HepG2 (cell line): ENCODE measurements around the gene TTBK1. TPM values are rescaled to one million over a fixed set of nuclear protein-coding genes. Genes with fewer than 3 reads are reported as not detected.

Experiments used
- BORCS8-MEF2B ChIP-seq: sonication (generic); formaldehyde crosslinking; IDR thresholded peaks from 2 replicates; pipeline ENCODE4 v1.8.0; 2022; ENCODE audit warnings: mild to moderate bottlenecking, missing genetic modification reagents
- E2F1 ChIP-seq: sonication (generic); formaldehyde crosslinking; IDR thresholded peaks from 2 replicates; pipeline ENCODE4 v1.5.0; 2020; ENCODE audit warnings: missing genetic modification reagents
- EP300 ChIP-seq, 3 experiments: sonication (generic) in 1 of 3; formaldehyde crosslinking in 1 of 3; IDR thresholded peaks; 2 replicates each; pipeline versions ENCODE4 v1.5.1 to v1.6.1; 2011 to 2020; ENCODE audit warnings: low read depth in 2 of 3, low read length in 2 of 3, borderline replicate concordance in 1 of 3, improper control_type of control experiment in 1 of 3, mild to moderate bottlenecking in 1 of 3, missing genetic modification reagents in 1 of 3, moderate library complexity in 1 of 3
- FOXJ3 ChIP-seq: sonication (generic); formaldehyde crosslinking; IDR thresholded peaks from 2 replicates; pipeline ENCODE4 v1.4.0; 2020; ENCODE audit warnings: missing genetic modification reagents, mild to moderate bottlenecking, borderline replicate concordance
- HOMEZ ChIP-seq: IDR thresholded peaks from 2 replicates; pipeline ENCODE4 v1.6.1; 2016; ENCODE audit warnings: low read depth
- IRF2 ChIP-seq: IDR thresholded peaks from 2 replicates; pipeline ENCODE4 v1.6.1; 2018; ENCODE audit warnings: missing genetic modification reagents, missing compliant biosample characterization
- MTA1 ChIP-seq: sonication (generic); formaldehyde crosslinking; IDR thresholded peaks from 2 replicates; pipeline ENCODE4 v1.4.0; 2020; ENCODE audit warnings: missing genetic modification reagents, mild to moderate bottlenecking, borderline replicate concordance
- NCOA2 ChIP-seq: sonication (generic); formaldehyde crosslinking; IDR thresholded peaks from 2 replicates; pipeline ENCODE4 v1.8.0; 2022; ENCODE audit warnings: inconsistent platforms
- NFIB ChIP-seq: sonication (generic); formaldehyde crosslinking; IDR thresholded peaks from 2 replicates; pipeline ENCODE4 v1.9.0; 2021; ENCODE audit warnings: missing genetic modification reagents, mild to moderate bottlenecking, borderline replicate concordance
- PLSCR1 ChIP-seq: sonication (generic); formaldehyde crosslinking; IDR thresholded peaks from 2 replicates; pipeline ENCODE4 v1.5.0; 2020; ENCODE audit warnings: missing genetic modification reagents, mild to moderate bottlenecking, borderline replicate concordance
- RBM22 ChIP-seq: fragments of 200-400 bp; formaldehyde crosslinking; optimal IDR thresholded peaks from 2 replicates; pipeline ENCODE3; 2017; ENCODE audit warnings: mild to moderate bottlenecking, low read length, moderate library complexity
- SATB2 ChIP-seq: sonication (generic); formaldehyde crosslinking; IDR thresholded peaks from 2 replicates; pipeline ENCODE4 v1.5.0; 2020; ENCODE audit warnings: missing genetic modification reagents
- ZFP91 ChIP-seq: sonication (generic); formaldehyde crosslinking; IDR thresholded peaks from 2 replicates; pipeline ENCODE4 v1.9.0; 2022; ENCODE audit warnings: missing genetic modification reagents, mild to moderate bottlenecking, borderline replicate concordance
- ZNF687 ChIP-seq: sonication (generic); formaldehyde crosslinking; IDR thresholded peaks from 2 replicates; pipeline ENCODE4 v1.5.1; 2020; ENCODE audit warnings: mild to moderate bottlenecking, missing genetic modification reagents, moderate library complexity
- ZNF746 ChIP-seq: sonication (generic); formaldehyde crosslinking; IDR thresholded peaks from 2 replicates; pipeline ENCODE4 v1.8.0; 2022; ENCODE audit warnings: mild to moderate bottlenecking, missing genetic modification reagents
- ZNF776 ChIP-seq: sonication (generic); formaldehyde crosslinking; IDR thresholded peaks from 2 replicates; pipeline ENCODE4 v1.4.0; 2020; ENCODE audit warnings: mild to moderate bottlenecking, missing genetic modification reagents
- ZNF784 ChIP-seq: sonication (generic); formaldehyde crosslinking; IDR thresholded peaks from 2 replicates; pipeline ENCODE4 v1.5.1; 2020; ENCODE audit warnings: missing genetic modification reagents, mild to moderate bottlenecking, borderline replicate concordance
- polyA plus RNA-seq, 8 experiments: library from polyadenylated mRNA; depleted of rRNA in 3 of 8; stranded (reverse) in 7 of 8; unstranded in 1 of 8; fragments of >200 nt; fragmentation: Illumina TruSeq in 4 of 8; extraction: Trizol in 4 of 8; gene quantifications; 2 replicates each; pipeline versions ENCODE4 v1.2.1 to v1.2.3, GENCODE V29; 2011 to 2016; ENCODE audit warnings: low read depth in 4 of 8, missing spikeins in 1 of 8, mixed read lengths in 1 of 8; ENCODE audit not compliant: insufficient read depth in 1 of 8
- total RNA-seq, 5 experiments: library from RNA; depleted of rRNA; stranded (reverse); fragments of >200 nt; fragmentation: Illumina TruSeq; extraction: Trizol; gene quantifications; 2 replicates each; pipeline ENCODE4 v1.2.3, GENCODE V29; 2016; ENCODE audit warnings: low read depth in 1 of 5

Gene TTBK1
- total and polyA plus RNA-seq, 2 of the 13 experiments (the other 11 are each of a cell fraction or from before 2014, with no cell fraction given), result 0.24 to 0.33 TPM

DNA sequence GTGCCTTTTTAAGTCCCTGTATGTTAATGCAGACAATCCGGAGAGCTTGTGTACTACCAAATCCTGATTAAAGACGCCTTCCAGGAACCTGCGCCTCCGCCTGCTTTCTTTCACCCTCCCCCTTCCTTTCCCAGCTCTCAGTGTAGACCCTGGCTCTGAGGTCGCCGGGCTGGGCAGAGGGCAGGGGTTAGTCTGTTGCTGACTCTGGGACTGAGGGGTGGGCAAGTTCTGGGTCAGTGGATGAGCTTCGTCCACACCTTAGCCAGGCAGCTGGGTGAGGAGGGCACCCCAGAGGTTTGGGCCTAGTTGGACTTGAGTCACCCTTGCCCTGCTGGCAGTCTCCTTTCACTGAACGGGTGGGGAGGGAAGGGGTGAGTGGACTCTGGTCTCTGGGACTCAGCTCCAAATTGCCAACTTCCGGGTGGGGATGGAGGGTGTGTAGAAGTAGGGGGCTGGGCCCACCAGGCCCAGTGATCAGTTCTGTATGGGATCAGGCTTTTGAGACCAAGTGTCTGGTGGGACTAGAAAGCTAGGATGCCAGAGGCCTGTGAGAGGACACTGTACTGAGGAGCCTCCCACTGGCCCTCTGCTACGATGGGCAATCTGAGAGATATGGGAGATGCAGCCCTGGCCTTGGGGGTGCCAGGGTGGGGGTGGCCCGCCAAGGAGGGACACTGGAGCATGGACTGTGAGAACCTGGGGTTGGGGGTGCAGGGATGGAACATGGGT lies 33.5 kb downstream of the TTBK1 start (continued):
- TF ChIP-seq ZNF784 (CRISPR knock-in tag) (peak; percentile 53; the same call in 1 of the 2 replicates), EP300 (IDR thresholded peaks at IDR 0.05; ENCODE audit: low read depth in 2 of 2, low read length in 2 of 2) (peak in 1 of 2 experiments; percentile 77; a peak in 2 of 4 replicates), EP300 (CRISPR knock-in tag; IDR thresholded peaks at IDR 0.05; ENCODE audit: borderline replicate concordance) (peak; percentile 53), NFIB (CRISPR knock-in tag) (no peak), FOXJ3 (CRISPR knock-in tag) (no peak), E2F1 (CRISPR knock-in tag) (no peak), MTA1 (CRISPR knock-in tag) (peak; percentile 93), BORCS8-MEF2B (CRISPR knock-in tag) (peak; percentile 64; the same call in 1 of the 2 replicates), HOMEZ (0 out of 2 replicates have a peak, but pooled peaks have one; percentile 10), ZFP91 (CRISPR knock-in tag) (no peak; the same call in 1 of the 2 replicates), ZNF687 (CRISPR knock-in tag) (peak; percentile 95), ZNF746 (CRISPR knock-in tag) (peak; percentile 95), IRF2 (CRISPR knock-in tag) (peak; percentile 52; the same call in 1 of the 2 replicates), RBM22 (peak; percentile 78), ZNF776 (CRISPR knock-in tag) (0 out of 2 replicates have a peak, but pooled peaks have one; percentile 17), PLSCR1 (CRISPR knock-in tag) (no peak), SATB2 (CRISPR knock-in tag) (no peak), NCOA2 (CRISPR knock-in tag) (peak; percentile 63)
